ENCODE measurements around the gene CNKSR1.

Gene CNKSR1

DNA sequence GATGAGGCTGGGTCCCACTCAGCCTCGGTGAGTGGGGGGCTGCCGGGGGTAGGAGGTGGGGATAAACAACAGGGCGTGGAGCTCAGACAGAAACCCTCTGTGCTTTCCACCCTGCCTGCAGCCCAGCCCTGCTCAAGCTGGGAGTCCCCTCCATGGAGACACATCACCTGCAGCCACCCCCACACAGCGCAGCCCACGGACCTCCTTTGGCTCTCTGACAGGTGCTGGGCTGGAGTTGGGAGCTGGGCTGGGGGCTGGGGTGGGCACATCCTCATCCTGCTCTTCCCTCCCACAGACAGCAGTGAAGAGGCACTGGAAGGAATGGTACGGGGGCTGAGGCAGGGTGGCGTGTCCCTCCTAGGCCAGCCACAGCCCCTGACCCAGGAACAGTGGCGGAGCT lies 11.2 kb downstream of the CNKSR1 start:
- no peak for TF ChIP-seq ZNF8 (CRISPR knock-in tag; IDR thresholded peaks at IDR 0.05)
- TF ChIP-seq SNAI2 (CRISPR knock-in tag; IDR thresholded peaks at IDR 0.05): no peak
- TF ChIP-seq TCF4 (CRISPR knock-in tag; IDR thresholded peaks at IDR 0.05; ENCODE audit: borderline replicate concordance): no peak
- TF ChIP-seq, protein P1, sequence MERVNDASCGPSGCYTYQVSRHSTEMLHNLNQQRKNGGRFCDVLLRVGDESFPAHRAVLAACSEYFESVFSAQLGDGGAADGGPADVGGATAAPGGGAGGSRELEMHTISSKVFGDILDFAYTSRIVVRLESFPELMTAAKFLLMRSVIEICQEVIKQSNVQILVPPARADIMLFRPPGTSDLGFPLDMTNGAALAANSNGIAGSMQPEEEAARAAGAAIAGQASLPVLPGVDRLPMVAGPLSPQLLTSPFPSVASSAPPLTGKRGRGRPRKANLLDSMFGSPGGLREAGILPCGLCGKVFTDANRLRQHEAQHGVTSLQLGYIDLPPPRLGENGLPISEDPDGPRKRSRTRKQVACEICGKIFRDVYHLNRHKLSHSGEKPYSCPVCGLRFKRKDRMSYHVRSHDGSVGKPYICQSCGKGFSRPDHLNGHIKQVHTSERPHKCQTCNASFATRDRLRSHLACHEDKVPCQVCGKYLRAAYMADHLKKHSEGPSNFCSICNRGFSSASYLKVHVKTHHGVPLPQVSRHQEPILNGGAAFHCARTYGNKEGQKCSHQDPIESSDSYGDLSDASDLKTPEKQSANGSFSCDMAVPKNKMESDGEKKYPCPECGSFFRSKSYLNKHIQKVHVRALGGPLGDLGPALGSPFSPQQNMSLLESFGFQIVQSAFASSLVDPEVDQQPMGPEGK (CRISPR knock-in tag; IDR thresholded peaks at IDR 0.05; ENCODE audit: borderline replicate concordance): no peak
- TF ChIP-seq, protein P2, sequence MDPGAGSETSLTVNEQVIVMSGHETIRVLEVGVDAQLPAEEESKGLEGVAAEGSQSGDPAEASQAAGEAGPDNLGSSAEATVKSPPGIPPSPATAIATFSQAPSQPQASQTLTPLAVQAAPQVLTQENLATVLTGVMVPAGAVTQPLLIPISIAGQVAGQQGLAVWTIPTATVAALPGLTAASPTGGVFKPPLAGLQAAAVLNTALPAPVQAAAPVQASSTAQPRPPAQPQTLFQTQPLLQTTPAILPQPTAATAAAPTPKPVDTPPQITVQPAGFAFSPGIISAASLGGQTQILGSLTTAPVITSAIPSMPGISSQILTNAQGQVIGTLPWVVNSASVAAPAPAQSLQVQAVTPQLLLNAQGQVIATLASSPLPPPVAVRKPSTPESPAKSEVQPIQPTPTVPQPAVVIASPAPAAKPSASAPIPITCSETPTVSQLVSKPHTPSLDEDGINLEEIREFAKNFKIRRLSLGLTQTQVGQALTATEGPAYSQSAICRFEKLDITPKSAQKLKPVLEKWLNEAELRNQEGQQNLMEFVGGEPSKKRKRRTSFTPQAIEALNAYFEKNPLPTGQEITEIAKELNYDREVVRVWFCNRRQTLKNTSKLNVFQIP (CRISPR knock-in tag; IDR thresholded peaks at IDR 0.05; ENCODE audit: borderline replicate concordance, low read depth): no peak
- TF ChIP-seq ZNF565 (CRISPR knock-in tag; conservative IDR thresholded peaks at IDR 0.05; ENCODE audit: low read depth): no peak
- TF ChIP-seq OSR1 (CRISPR knock-in tag; IDR thresholded peaks at IDR 0.05): no peak
- TF ChIP-seq CSDC2 (CRISPR knock-in tag; IDR thresholded peaks at IDR 0.05): no peak
- no peak for TF ChIP-seq BACH2 (CRISPR knock-in tag; IDR thresholded peaks at IDR 0.05; ENCODE audit: borderline replicate concordance)
- TF ChIP-seq RARB (CRISPR knock-in tag; IDR thresholded peaks at IDR 0.05): no peak
- TF ChIP-seq TOX (CRISPR knock-in tag; IDR thresholded peaks at IDR 0.05; ENCODE audit: borderline replicate concordance): no peak
- TF ChIP-seq ZC3H10 (CRISPR knock-in tag; IDR thresholded peaks at IDR 0.05): no peak
- TF ChIP-seq ESRRG (CRISPR knock-in tag; IDR thresholded peaks at IDR 0.05): no peak
- no peak for TF ChIP-seq ZFP3 (CRISPR knock-in tag; IDR thresholded peaks at IDR 0.05)
- no peak for TF ChIP-seq PPARA (CRISPR knock-in tag; IDR thresholded peaks at IDR 0.05; ENCODE audit: borderline replicate concordance)
- TF ChIP-seq ISL1 (CRISPR knock-in tag; IDR thresholded peaks at IDR 0.05): no peak
- TF ChIP-seq, protein P3, sequence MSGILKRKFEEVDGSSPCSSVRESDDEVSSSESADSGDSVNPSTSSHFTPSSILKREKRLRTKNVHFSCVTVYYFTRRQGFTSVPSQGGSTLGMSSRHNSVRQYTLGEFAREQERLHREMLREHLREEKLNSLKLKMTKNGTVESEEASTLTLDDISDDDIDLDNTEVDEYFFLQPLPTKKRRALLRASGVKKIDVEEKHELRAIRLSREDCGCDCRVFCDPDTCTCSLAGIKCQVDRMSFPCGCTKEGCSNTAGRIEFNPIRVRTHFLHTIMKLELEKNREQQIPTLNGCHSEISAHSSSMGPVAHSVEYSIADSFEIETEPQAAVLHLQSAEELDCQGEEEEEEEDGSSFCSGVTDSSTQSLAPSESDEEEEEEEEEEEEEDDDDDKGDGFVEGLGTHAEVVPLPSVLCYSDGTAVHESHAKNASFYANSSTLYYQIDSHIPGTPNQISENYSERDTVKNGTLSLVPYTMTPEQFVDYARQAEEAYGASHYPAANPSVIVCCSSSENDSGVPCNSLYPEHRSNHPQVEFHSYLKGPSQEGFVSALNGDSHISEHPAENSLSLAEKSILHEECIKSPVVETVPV (CRISPR knock-in tag; IDR thresholded peaks at IDR 0.05): no peak
- TF ChIP-seq GLIS3 (CRISPR knock-in tag; IDR thresholded peaks at IDR 0.05): no peak
- TF ChIP-seq, protein P4, sequence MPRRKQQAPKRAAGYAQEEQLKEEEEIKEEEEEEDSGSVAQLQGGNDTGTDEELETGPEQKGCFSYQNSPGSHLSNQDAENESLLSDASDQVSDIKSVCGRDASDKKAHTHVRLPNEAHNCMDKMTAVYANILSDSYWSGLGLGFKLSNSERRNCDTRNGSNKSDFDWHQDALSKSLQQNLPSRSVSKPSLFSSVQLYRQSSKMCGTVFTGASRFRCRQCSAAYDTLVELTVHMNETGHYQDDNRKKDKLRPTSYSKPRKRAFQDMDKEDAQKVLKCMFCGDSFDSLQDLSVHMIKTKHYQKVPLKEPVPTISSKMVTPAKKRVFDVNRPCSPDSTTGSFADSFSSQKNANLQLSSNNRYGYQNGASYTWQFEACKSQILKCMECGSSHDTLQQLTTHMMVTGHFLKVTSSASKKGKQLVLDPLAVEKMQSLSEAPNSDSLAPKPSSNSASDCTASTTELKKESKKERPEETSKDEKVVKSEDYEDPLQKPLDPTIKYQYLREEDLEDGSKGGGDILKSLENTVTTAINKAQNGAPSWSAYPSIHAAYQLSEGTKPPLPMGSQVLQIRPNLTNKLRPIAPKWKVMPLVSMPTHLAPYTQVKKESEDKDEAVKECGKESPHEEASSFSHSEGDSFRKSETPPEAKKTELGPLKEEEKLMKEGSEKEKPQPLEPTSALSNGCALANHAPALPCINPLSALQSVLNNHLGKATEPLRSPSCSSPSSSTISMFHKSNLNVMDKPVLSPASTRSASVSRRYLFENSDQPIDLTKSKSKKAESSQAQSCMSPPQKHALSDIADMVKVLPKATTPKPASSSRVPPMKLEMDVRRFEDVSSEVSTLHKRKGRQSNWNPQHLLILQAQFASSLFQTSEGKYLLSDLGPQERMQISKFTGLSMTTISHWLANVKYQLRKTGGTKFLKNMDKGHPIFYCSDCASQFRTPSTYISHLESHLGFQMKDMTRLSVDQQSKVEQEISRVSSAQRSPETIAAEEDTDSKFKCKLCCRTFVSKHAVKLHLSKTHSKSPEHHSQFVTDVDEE (CRISPR knock-in tag; IDR thresholded peaks at IDR 0.05): no peak
- no peak for ATAC-seq

DNA sequence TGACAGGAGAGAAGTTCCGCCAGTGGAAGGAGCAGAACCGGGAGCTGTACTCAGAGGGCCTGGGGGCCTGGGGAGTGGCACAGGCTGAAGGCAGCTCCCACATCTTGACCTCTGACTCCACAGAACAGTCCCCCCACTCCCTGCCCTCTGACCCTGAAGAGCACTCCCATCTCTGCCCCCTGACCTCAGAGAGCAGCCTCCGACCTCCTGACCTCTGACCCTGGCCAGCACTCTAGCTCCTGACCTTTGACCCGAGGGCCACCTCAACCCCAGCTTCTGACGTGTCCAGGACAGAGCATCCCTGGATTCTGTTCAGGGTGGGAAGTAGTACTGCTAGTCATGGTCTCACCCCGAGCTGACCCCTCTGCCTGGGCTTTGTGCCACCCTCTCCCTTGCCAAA lies 12.0 kb downstream of the CNKSR1 start:
- TF ChIP-seq CSDC2 (CRISPR knock-in tag; IDR thresholded peaks at IDR 0.05) (no peak), ZNF70 (CRISPR knock-in tag; IDR thresholded peaks at IDR 0.05) (no peak), SNAI2 (CRISPR knock-in tag; IDR thresholded peaks at IDR 0.05) (no peak)
- TF ChIP-seq, protein P1 (CRISPR knock-in tag; IDR thresholded peaks at IDR 0.05; ENCODE audit: borderline replicate concordance): no peak
- no peak for ATAC-seq

DNA sequence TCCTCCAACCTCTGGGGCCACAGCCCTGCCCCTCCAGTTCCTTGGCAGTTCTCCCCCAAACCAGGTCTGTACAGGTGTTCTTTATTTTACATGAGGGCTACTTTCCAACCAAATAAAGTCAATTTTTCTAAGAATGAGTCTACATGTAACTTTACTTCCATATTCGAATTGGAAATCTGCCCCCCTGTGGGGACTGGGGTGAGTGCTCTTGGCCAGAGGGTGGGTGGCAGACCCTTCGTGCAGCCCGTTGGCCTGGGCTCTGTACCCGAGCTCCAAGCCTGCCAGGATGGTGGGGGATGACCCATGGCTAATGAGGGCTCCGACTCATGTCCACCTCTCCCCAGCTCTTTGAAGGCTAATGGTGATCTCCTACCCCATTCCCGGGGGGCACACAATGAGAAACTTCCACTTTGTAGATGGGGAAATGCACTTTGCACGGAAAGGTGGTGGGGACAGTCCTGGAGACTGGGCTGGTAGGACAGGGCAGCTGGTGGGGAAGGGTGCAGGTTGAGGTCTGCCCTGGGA lies 12.5 kb downstream of the CNKSR1 start:
- no peak for TF ChIP-seq ESRRG (CRISPR knock-in tag; IDR thresholded peaks at IDR 0.05)
- TF ChIP-seq ISL1 (CRISPR knock-in tag; IDR thresholded peaks at IDR 0.05): no peak
- no peak for TF ChIP-seq TCF4 (CRISPR knock-in tag; IDR thresholded peaks at IDR 0.05; ENCODE audit: borderline replicate concordance)
- TF ChIP-seq OSR1 (CRISPR knock-in tag; IDR thresholded peaks at IDR 0.05): no peak
- TF ChIP-seq CSDC2 (CRISPR knock-in tag; IDR thresholded peaks at IDR 0.05): no peak
- no peak for TF ChIP-seq ZNF70 (CRISPR knock-in tag; IDR thresholded peaks at IDR 0.05)
- TF ChIP-seq, protein P1 (CRISPR knock-in tag; IDR thresholded peaks at IDR 0.05; ENCODE audit: borderline replicate concordance): no peak
- TF ChIP-seq ZNF565 (CRISPR knock-in tag; conservative IDR thresholded peaks at IDR 0.05; ENCODE audit: low read depth): no peak
- TF ChIP-seq ZC3H10 (CRISPR knock-in tag; IDR thresholded peaks at IDR 0.05): no peak
- no peak for TF ChIP-seq RARB (CRISPR knock-in tag; IDR thresholded peaks at IDR 0.05)
- no peak for TF ChIP-seq SNAI2 (CRISPR knock-in tag; IDR thresholded peaks at IDR 0.05)
- TF ChIP-seq, protein P4 (CRISPR knock-in tag; IDR thresholded peaks at IDR 0.05): no peak
- TF ChIP-seq PPARA (CRISPR knock-in tag; IDR thresholded peaks at IDR 0.05; ENCODE audit: borderline replicate concordance): no peak
- TF ChIP-seq BACH2 (CRISPR knock-in tag; IDR thresholded peaks at IDR 0.05; ENCODE audit: borderline replicate concordance): no peak
- TF ChIP-seq GLIS3 (CRISPR knock-in tag; IDR thresholded peaks at IDR 0.05): no peak
- ATAC-seq: no peak

Measured in SK-N-SH treated with all-trans-retinoic acid at 6 μM for 48 hours (cell line).